Right lobe of liver (tissue), 4 donors: ENCODE measurements around the gene VRK3.

Source experiments
- POLR2A ChIP-seq: fragments of 450-650 bp; IDR thresholded peaks from one replicate; pipeline ENCODE4 v1.6.1; 2017; ENCODE audit warnings: antibody characterized with exemption, mild to moderate bottlenecking
- TF ChIP-seq, protein P1 (sequence below), 4 donors: fragments of 200-600 bp in 3 of 4; fragments of 450-650 bp in 1 of 4; IDR thresholded peaks; one replicate each; pipeline versions ENCODE4 v1.5.1 to v1.8.0; 2016 to 2022; ENCODE audit warnings: antibody characterized with exemption in 4 of 4, mild to moderate bottlenecking in 2 of 4
- donor health status: DM: no; HTN: no; CAD: no.
- donor health status: DM: no; HTN: no; CAD: no.
- donor health status: DM: no; HTN: yes; CAD: no.

DNA sequence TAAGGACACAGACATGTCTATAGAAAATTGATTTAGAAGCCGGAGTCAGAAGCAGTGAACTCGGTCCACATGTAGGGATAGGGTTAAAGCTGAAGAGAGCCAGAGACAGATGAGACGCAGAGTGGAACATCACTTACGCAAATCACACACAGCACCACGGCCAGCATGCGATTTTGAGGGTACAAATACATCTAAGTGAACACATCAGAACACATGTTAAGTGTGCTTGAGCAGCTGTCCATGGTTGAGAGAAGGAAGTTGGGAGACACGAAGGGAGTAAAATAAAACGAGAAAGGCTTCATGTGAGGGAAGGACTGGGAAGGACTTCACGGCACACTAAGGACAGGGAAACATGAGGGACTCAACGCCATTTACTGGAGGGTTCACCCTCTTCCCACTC lies 38.8 kb downstream of the VRK3 start:
- TF ChIP-seq, protein P1, sequence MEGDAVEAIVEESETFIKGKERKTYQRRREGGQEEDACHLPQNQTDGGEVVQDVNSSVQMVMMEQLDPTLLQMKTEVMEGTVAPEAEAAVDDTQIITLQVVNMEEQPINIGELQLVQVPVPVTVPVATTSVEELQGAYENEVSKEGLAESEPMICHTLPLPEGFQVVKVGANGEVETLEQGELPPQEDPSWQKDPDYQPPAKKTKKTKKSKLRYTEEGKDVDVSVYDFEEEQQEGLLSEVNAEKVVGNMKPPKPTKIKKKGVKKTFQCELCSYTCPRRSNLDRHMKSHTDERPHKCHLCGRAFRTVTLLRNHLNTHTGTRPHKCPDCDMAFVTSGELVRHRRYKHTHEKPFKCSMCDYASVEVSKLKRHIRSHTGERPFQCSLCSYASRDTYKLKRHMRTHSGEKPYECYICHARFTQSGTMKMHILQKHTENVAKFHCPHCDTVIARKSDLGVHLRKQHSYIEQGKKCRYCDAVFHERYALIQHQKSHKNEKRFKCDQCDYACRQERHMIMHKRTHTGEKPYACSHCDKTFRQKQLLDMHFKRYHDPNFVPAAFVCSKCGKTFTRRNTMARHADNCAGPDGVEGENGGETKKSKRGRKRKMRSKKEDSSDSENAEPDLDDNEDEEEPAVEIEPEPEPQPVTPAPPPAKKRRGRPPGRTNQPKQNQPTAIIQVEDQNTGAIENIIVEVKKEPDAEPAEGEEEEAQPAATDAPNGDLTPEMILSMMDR (IDR thresholded peaks at IDR 0.05): no peak
- no peak for TF ChIP-seq POLR2A
